Neural progenitor cell (in vitro differentiated cells): Measurements from ENCODE around the gene TIGD2. TPM values are rescaled to one million over a fixed set of nuclear protein-coding genes. Genes with fewer than 3 reads are reported as not detected.

ENCODE experiments used
- DNase-seq: peaks from one replicate; pipeline ENCODE4 v3.0.0-alpha.2; 2016; ENCODE audit warnings: low spot score
- H2AFZ ChIP-seq: fragments of 200-600 bp; sonication (generic); replicated peaks from 2 replicates; pipeline ENCODE4 v1.6.1; 2016; ENCODE audit warnings: antibody characterized with exemption
- H3F3A ChIP-seq: fragments of 200-600 bp; sonication (generic); 2 replicates; pipeline ENCODE4 v1.6.1; 2016; ENCODE audit warnings: antibody characterized with exemption, low read depth
- H3K27ac ChIP-seq: fragments of 200-600 bp; sonication (generic); 2 replicates; pipeline ENCODE4 v1.5.1; 2016; ENCODE audit warnings: mild to moderate bottlenecking
- H3K27me3 ChIP-seq: fragments of 200-600 bp; sonication (generic); 2 replicates; pipeline ENCODE4 v1.6.1; 2016; ENCODE audit warnings: mild to moderate bottlenecking, moderate library complexity
- H3K36me3 ChIP-seq: fragments of 200-600 bp; sonication (generic); 2 replicates; pipeline ENCODE4 v1.5.1; 2016
- H3K4me1 ChIP-seq: fragments of 200-600 bp; sonication (generic); 2 replicates; pipeline ENCODE4 v1.6.1; 2016; ENCODE audit warnings: mixed run types
- H3K4me2 ChIP-seq: fragments of 200-600 bp; sonication (generic); 2 replicates; pipeline ENCODE4 v1.6.1; 2016
- H3K4me3 ChIP-seq: fragments of 200-600 bp; sonication (generic); 2 replicates; pipeline ENCODE4 v1.5.1; 2016
- H3K79me2 ChIP-seq: fragments of 200-600 bp; sonication (generic); 2 replicates; pipeline ENCODE4 v1.6.1; 2016; ENCODE audit warnings: low read depth
- H3K9ac ChIP-seq: fragments of 200-600 bp; sonication (generic); 2 replicates; pipeline ENCODE4 v1.6.1; 2016
- H3K9me3 ChIP-seq: fragments of 200-600 bp; sonication (generic); 2 replicates; pipeline ENCODE4 v1.5.1; 2016; ENCODE audit warnings: low read depth
- H4K20me1 ChIP-seq: fragments of 200-600 bp; sonication (generic); 2 replicates; pipeline ENCODE4 v1.6.1; 2016; ENCODE audit warnings: low read depth
- H3K27ac Mint-ChIP-seq: 3 replicates; pipeline ENCODE4 v1.8.0; 2021; ENCODE audit warnings: mixed read lengths
- H3K27me3 Mint-ChIP-seq: 2 replicates; pipeline ENCODE4 v1.8.0; 2022; ENCODE audit warnings: low read depth, mild to moderate bottlenecking, inconsistent platforms, moderate library complexity, mixed read lengths; ENCODE audit not compliant: insufficient read depth
- H3K36me3 Mint-ChIP-seq: 3 replicates; pipeline ENCODE4 v1.8.0; 2021; ENCODE audit warnings: mixed read lengths
- H3K4me1 Mint-ChIP-seq: 3 replicates; pipeline ENCODE4 v1.8.0; 2021; ENCODE audit warnings: mixed read lengths
- H3K4me3 Mint-ChIP-seq: 3 replicates; pipeline ENCODE4 v1.8.0; 2021; ENCODE audit warnings: mild to moderate bottlenecking, moderate library complexity, mixed read lengths
- H3K9me3 Mint-ChIP-seq: 3 replicates; pipeline ENCODE4 v1.8.0; 2020; ENCODE audit warnings: mixed read lengths
- EZH2 ChIP-seq: fragments of 200-600 bp; sonication (generic); IDR thresholded peaks from 2 replicates; pipeline ENCODE4 v1.6.1; 2017; ENCODE audit warnings: antibody characterized with exemption, mild to moderate bottlenecking, moderate library complexity
- EZH2phosphoT487 ChIP-seq: fragments of 200-600 bp; sonication (generic); IDR thresholded peaks from 2 replicates; pipeline ENCODE4 v1.6.1; 2017; ENCODE audit warnings: antibody characterized with exemption
- total RNA-seq: library from RNA; depleted of rRNA; stranded (reverse); fragments of >200 nt; gene quantifications from 2 replicates; pipeline ENCODE4 v1.2.3, GENCODE V29; 2015; ENCODE audit warnings: low replicate concordance
- TF ChIP-seq, protein P1 (sequence below): fragments of 200-600 bp; sonication (generic); IDR thresholded peaks from 2 replicates; pipeline ENCODE4 v1.5.1; 2017; ENCODE audit warnings: antibody characterized with exemption, mild to moderate bottlenecking

Gene TIGD2
- total RNA-seq, 1 donor from 2014 or later, result 28.1 TPM

DNA sequence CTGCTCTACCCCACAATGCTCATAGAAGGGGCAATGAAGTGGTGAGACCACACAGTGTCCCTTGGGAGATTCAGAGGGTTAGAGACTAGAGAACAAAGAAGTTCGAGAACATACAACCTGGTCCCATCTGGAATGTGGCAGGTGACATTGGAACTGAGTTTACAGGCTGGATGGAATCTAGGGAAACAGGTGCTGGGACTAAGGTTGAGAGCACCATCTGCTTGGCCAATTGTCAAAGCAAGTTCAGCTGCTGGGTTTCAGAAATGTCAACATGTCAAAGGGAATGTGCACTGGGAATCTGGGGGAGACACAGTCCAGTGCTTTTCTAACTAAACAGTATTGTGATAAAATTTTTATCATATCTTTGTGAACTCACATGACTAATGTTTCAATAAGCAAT is 38.4 kb upstream of the TIGD2 start:
- H3K9ac ChIP-seq, result no peak overlapping the region
- H3F3A ChIP-seq, result no peaks in the 10 kb centered on the region
- no peaks in the 10 kb centered on the region for H3K36me3 ChIP-seq
- Mint-ChIP-seq H3K27me3 (peaks cover 2% of the 10 kb centered on the region), H3K9me3 (peaks cover 15% of the 10 kb centered on the region), H3K27ac (no peak overlapping the region), H3K4me3 (no peak overlapping the region), H3K36me3 (no peaks in the 10 kb centered on the region), H3K4me1 (no peaks in the 10 kb centered on the region)
- H3K4me1 ChIP-seq, result no peaks in the 10 kb centered on the region
- no peaks in the 10 kb centered on the region for H3K79me2 ChIP-seq
- H3K9me3 ChIP-seq, result no peaks in the 10 kb centered on the region
- H3K27me3 ChIP-seq, result no peaks in the 10 kb centered on the region
- no peak for TF ChIP-seq EZH2
- TF ChIP-seq, protein P1, sequence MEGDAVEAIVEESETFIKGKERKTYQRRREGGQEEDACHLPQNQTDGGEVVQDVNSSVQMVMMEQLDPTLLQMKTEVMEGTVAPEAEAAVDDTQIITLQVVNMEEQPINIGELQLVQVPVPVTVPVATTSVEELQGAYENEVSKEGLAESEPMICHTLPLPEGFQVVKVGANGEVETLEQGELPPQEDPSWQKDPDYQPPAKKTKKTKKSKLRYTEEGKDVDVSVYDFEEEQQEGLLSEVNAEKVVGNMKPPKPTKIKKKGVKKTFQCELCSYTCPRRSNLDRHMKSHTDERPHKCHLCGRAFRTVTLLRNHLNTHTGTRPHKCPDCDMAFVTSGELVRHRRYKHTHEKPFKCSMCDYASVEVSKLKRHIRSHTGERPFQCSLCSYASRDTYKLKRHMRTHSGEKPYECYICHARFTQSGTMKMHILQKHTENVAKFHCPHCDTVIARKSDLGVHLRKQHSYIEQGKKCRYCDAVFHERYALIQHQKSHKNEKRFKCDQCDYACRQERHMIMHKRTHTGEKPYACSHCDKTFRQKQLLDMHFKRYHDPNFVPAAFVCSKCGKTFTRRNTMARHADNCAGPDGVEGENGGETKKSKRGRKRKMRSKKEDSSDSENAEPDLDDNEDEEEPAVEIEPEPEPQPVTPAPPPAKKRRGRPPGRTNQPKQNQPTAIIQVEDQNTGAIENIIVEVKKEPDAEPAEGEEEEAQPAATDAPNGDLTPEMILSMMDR, result no peak
- TF ChIP-seq EZH2phosphoT487, result no peak
- H3K27ac ChIP-seq, result no peak overlapping the region
- no peak overlapping the region for H3K4me2 ChIP-seq
- no peaks in the 10 kb centered on the region for H4K20me1 ChIP-seq
- no peak overlapping the region for H2AFZ ChIP-seq
- no peak for DNase-seq
- H3K4me3 ChIP-seq, result no peak overlapping the region

DNA sequence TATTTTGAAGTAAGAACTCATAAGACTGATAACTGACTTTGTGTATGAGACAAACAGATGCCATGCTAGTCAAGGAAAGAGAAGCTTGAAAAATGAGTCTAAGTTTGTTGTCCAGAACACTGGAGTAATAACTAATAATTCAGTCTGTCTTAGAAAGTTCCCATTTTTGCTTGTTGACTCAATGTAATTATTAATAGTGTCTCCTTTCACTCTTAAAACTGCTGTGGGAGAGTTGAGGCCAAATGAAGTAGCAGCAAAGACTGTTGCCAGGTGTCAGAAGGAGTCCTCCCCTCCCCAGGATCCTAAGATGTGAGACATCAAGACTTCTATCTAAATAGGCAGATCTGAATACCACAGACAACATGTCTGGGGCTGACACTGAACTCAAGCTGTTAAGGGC is 33.6 kb upstream of the TIGD2 start:
- no peak overlapping the region for H3K27ac Mint-ChIP-seq
- DNase-seq, result no peak
- peaks cover 25% of the 10 kb centered on the region for H3K9me3 Mint-ChIP-seq
- no peak overlapping the region for H2AFZ ChIP-seq
- no peaks in the 10 kb centered on the region for H4K20me1 ChIP-seq
- H3K4me1 Mint-ChIP-seq, result no peaks in the 10 kb centered on the region
- TF ChIP-seq, protein P1, result no peak
- TF ChIP-seq EZH2phosphoT487 (no peak), EZH2 (no peak)
- no peak overlapping the region for H3K9ac ChIP-seq
- H3K4me3 ChIP-seq, result no peak overlapping the region
- H3K27ac ChIP-seq, result no peak overlapping the region
- no peaks in the 10 kb centered on the region for H3K79me2 ChIP-seq
- no peak overlapping the region for H3K4me2 ChIP-seq
- H3K36me3 ChIP-seq, result no peaks in the 10 kb centered on the region
- H3K4me3 Mint-ChIP-seq, result no peak overlapping the region
- H3F3A ChIP-seq, result no peaks in the 10 kb centered on the region
- H3K27me3 Mint-ChIP-seq, result no peaks in the 10 kb centered on the region
- no peaks in the 10 kb centered on the region for H3K27me3 ChIP-seq
- H3K4me1 ChIP-seq, result no peaks in the 10 kb centered on the region
- H3K36me3 Mint-ChIP-seq, result no peaks in the 10 kb centered on the region
- no peaks in the 10 kb centered on the region for H3K9me3 ChIP-seq

DNA sequence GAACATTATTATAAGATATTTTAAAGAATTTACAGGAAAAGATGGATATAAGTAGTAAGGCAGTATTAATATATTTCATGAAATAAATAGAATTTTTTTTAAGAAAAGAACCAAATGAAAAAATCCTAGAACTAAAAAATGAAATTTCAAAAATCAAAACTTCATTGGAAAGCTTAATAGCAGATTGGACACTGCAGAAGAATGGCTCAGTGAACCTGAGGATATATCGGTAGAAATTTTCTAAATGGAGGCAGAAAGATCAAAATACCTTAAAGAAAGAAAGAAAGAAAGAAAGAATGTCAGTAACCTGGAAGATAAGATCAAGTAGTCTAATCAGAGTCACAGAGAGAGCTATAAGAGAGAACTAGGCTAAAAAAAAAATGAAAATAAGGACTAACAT is 33.0 kb upstream of the TIGD2 start:
- Histone ChIP-seq H3K4me3 (no peak overlapping the region), H2AFZ (no peak overlapping the region), H3K4me1 (no peaks in the 10 kb centered on the region), H3K4me2 (no peak overlapping the region), H3F3A (no peaks in the 10 kb centered on the region), H3K9me3 (no peaks in the 10 kb centered on the region), H3K36me3 (no peaks in the 10 kb centered on the region), H3K27me3 (no peaks in the 10 kb centered on the region), H3K79me2 (no peaks in the 10 kb centered on the region), H3K9ac (no peak overlapping the region), H3K27ac (no peak overlapping the region), H4K20me1 (no peaks in the 10 kb centered on the region)
- peaks cover 25% of the 10 kb centered on the region for H3K9me3 Mint-ChIP-seq
- no peak overlapping the region for H3K27ac Mint-ChIP-seq
- H3K4me1 Mint-ChIP-seq, result no peaks in the 10 kb centered on the region
- no peak overlapping the region for H3K4me3 Mint-ChIP-seq
- H3K36me3 Mint-ChIP-seq, result no peaks in the 10 kb centered on the region
- no peak for DNase-seq
- TF ChIP-seq EZH2 (no peak), EZH2phosphoT487 (no peak)
- TF ChIP-seq, protein P1, result no peak
- no peaks in the 10 kb centered on the region for H3K27me3 Mint-ChIP-seq

DNA sequence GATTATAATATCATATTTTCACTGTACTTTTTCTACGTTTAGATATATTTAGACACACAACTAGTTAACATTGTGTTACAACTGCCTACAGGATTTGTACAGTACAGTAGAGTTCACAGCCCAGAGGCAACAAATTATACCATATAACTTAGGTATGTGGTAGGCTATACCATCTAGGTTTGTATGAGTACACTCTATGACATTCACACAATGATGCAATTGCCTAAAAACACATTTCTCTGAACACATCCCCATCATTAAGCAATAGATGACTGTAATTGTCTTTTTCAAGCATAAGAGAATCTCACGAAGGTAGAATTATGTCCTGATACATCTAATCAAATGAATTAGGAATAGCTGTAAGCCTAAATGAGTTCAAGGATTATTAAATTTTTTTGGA is 12.3 kb upstream of the TIGD2 start:
- no peaks in the 10 kb centered on the region for H3K36me3 Mint-ChIP-seq
- H3K36me3 ChIP-seq, result no peaks in the 10 kb centered on the region
- H3K4me2 ChIP-seq, result no peak overlapping the region
- no peaks in the 10 kb centered on the region for H4K20me1 ChIP-seq
- H3K4me3 ChIP-seq, result no peak overlapping the region
- H3K4me1 Mint-ChIP-seq, result peaks cover 3% of the 10 kb centered on the region
- no peaks in the 10 kb centered on the region for H3K79me2 ChIP-seq
- H3K27ac Mint-ChIP-seq, result no peak overlapping the region
- no peaks in the 10 kb centered on the region for H3K9me3 Mint-ChIP-seq
- H3K4me3 Mint-ChIP-seq, result no peak overlapping the region
- no peaks in the 10 kb centered on the region for H3K9me3 ChIP-seq
- H3K4me1 ChIP-seq, result no peaks in the 10 kb centered on the region
- no peaks in the 10 kb centered on the region for H3F3A ChIP-seq
- TF ChIP-seq EZH2 (no peak), EZH2phosphoT487 (no peak)
- TF ChIP-seq, protein P1, result no peak
- no peak overlapping the region for H2AFZ ChIP-seq
- no peak overlapping the region for H3K9ac ChIP-seq
- no peak for DNase-seq
- no peak overlapping the region for H3K27ac ChIP-seq
- H3K27me3 ChIP-seq, result no peaks in the 10 kb centered on the region
- H3K27me3 Mint-ChIP-seq, result peaks cover 2% of the 10 kb centered on the region
